Breast epithelium (tissue), 3 donors: ENCODE results near the gene SLC38A11.
A peak's percentile ranks its signal among the peaks of the same experiment; 100 is the strongest.

Experiments
- CTCF ChIP-seq, 3 donors: fragments of 450-650 bp; IDR thresholded peaks; one replicate each; pipeline ENCODE4 v1.5.1; 2016 to 2017; ENCODE audit warnings: antibody characterized with exemption in 3 of 3, mild to moderate bottlenecking in 3 of 3, moderate library complexity in 3 of 3
- POLR2A ChIP-seq: fragments of 450-650 bp; IDR thresholded peaks from one replicate; pipeline ENCODE4 v1.6.1; 2016; ENCODE audit warnings: antibody characterized with exemption, mild to moderate bottlenecking, moderate library complexity
- POLR2AphosphoS5 ChIP-seq, 3 donors: sonication (generic); formaldehyde crosslinking; IDR thresholded peaks; one replicate each; pipeline ENCODE4 v1.6.1; 2017; ENCODE audit warnings: antibody characterized with exemption in 3 of 3

GRCh38 chr2:164859251-164859818 lies 96.0 kb downstream of the SLC38A11 start:
- TF ChIP-seq CTCF (IDR thresholded peaks at IDR 0.05) (peak in 1 of 3 donors; percentile 10), POLR2A (no peak), POLR2AphosphoS5 (IDR thresholded peaks at IDR 0.05) (no peak)
